GM10266 (cell line): ENCODE results near the gene PMEPA1.

Experiments used
- DNase-seq: peaks from one replicate; pipeline ENCODE4 v3.0.0; 2012; ENCODE audit errors: extremely low spot score
- CTCF ChIP-seq: IDR thresholded peaks from 2 replicates; pipeline ENCODE4 v1.5.1; 2012; ENCODE audit warnings: mild to moderate bottlenecking, low read depth; ENCODE audit not compliant: control insufficient read depth, insufficient read depth; ENCODE audit errors: missing control alignments

The PMEPA1 gene

GRCh38 chr20:57615445-57615811, 94.4 kb downstream of the PMEPA1 start:
- no peak for DNase-seq

DNA sequence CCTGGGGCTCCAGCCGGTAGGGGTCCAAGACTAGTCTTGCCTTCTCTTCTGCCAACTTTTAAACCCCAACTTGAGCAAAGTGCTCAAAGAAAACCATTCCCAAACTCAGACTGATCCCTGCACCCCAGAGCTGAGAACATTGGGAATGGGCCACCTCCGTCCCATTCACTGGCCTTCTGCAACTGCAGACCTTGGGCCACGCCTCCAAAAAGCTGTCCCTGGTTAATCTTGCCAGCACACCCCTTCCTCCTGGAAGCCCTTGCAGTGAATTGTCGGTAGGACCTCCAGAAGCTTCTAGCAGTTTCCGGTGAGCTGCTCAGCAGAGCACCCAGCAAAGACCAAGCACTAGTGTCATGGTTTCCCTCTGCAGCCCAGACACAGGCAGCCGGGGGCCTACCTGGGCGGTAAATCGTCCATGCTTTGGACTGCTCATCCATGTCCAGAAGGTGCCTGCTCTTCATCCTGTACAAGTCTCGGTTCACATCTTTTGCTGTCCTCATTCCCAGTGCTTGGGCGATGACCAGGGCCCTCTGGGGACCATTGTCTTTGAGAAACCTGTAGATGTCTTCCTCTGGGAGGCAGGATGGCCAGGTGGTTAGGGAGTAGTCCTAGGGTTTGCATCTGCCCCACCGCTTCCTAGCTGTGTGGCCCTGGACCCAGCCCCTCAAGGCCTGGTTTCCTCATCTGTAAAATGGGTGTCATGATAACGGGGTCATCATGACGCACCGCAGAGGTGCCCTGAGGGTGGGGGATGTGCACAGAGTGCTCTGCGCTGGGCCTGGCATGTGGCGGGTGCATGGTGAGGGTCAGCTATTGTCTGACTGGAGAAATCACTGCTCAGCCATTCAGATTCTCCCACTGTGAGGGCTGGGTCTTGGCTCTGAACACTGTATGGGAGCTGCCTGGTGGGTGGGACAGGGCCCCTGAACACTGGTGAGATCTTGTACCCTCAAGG, 95.0 kb downstream of the PMEPA1 start:
- TF ChIP-seq CTCF: no peak
- no peak for DNase-seq

More at GRCh38 chr20:57615445-57615811, 94.4 kb downstream of the PMEPA1 start:
- TF ChIP-seq CTCF: no peak

DNA sequence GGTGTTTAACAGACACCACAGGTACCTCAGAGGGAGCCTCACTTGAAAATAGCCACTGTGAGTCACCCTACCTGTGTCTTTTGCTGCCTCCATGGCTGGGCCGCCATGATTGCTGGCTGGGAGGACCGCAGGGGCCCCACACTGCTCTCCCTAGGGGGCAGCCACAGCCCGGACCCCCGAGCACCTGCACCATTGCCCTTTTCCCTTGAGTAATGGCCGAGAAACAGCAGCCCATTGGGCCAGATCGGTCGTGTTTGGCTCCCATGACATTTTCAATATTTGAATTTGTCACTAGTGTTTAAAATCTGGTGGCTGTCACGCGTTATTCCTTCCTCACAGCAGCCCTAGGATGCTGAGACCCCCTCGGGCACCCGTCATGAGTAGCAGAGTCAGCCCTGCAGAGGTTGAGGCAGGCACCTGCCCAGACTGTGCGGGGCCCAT, 96.3 kb downstream of the PMEPA1 start:
- no peak for TF ChIP-seq CTCF
- no peak for DNase-seq

DNA sequence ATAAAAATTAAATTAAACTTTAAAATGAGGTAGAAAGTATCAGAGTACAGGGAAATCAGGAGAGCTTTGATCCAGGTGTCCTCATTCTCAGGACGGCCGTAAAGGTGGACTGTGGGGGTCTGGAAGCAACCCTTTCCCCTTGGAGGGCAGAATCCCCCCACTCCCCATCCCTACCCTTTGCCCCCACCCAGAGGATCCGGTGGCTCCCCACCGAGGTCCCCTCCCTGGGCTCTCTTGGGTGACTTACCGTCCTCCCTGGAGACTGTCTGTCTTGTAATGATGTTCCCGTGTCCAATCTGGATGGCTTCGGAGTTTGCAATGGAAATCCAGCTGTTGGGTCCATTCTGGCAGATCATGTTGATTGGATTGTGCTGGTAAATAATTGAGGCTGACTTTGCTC, 96.9 kb downstream of the PMEPA1 start:
- TF ChIP-seq CTCF: no peak
- no peak for DNase-seq

DNA sequence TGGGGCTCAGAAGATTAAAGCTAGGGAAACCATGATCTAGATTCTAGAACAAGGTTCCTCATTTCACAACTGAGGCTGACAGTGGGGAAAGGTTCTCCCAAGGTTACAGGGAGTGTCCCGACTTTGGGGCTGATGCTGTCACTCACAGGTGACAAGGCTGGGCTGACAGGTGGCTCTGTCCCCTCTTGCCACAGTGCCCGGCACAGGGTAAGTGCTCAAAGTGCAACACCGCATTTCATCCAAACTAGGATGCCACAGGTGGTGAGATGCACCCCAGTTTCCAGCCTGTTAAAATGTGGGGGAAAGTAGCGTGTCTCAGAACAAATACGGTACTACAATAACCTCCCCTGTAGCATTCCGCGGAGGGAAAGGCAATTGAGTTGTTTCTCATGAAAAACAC, 97.4 kb downstream of the PMEPA1 start:
- TF ChIP-seq CTCF: no peak
- no peak for DNase-seq

- no peak for TF ChIP-seq CTCF
- DNase-seq: no peak
These were observed 98.1 kb downstream of the PMEPA1 start for GRCh38 chr20:57611586-57612311.
